ENCODE measurements around the gene FAM167B.

DNA sequence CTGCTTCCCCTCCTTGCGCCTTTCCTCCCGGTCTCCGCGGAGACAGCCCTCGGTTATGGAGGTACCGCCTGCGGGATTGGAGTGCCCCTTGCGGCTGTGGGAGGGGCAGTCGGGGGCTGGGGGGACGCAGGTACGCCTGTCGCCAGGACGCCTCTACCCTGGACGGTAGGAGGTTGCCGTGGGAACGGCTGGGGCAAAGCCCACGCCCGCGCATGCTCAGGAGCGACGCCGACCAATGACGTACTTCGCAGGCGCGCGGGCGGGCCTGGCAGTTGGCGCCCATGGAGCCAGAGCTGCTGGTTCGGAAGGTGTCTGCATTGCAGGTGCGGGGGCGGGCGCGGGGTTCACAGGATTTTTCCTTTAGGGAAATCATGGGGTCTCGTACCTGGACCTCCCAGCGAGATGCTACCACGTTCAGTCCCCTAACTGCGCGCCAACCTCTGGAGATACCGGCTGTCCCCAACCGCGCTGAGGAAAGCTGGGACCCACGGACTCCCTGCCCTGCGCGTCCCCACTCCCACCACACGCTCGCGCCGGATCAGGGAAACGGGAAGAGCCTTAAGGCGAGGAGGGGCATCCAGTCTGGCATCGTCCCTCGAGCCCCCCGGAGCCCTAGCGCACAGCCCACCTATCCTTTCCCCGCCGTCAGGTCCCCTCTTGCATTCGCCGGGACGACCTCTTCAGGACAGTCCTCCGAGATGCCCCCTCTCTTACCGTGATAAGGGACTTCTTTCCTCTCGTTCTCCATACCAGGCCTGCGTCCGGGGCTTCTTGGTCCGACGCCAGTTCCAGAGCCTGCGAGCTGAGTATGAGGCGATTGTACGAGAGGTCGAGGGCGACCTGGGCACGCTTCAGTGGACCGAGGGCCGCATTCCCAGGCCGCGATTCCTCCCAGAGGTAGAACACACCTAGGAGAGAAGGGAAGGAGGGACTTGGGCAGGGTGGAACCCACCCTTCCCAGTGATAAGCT, 41.3 kb upstream of the FAM167B start, which contains the start of gene IQCC:
- TF ChIP-seq CTCF (conservative IDR thresholded peaks at IDR 0.05; ENCODE audit: low read length) (no peak), EZH2phosphoT487 (IDR thresholded peaks at IDR 0.05; ENCODE audit: borderline replicate concordance, low read depth, low read length) (no peak)
